ENCODE data around the gene N4BP2L1.

Gene N4BP2L1

GRCh38 chr13:32427852-32428580 is at the start of gene N4BP2L1:
Gene N4BP2L1, minus strand, starts transcription at chr13:32428130. Its CDS starts 48 bp downstream, at chr13:32428082.
- H3K27ac Mint-ChIP-seq, result peak within 1 kb of the TSS; percentile 98
- H3K36me3 Mint-ChIP-seq, result peaks cover 8% of the 10 kb centered on the region
- no peaks in the 10 kb centered on the region for H3K27me3 Mint-ChIP-seq
- peaks cover 44% of the 10 kb centered on the region for H3K4me1 Mint-ChIP-seq (ENCODE audit: low read depth)
- peak within 1 kb of the TSS; percentile 92 for H3K4me3 Mint-ChIP-seq
- no peaks in the 10 kb centered on the region for H3K9me3 Mint-ChIP-seq (ENCODE audit: low read depth)

- Mint-ChIP-seq H3K4me1 (ENCODE audit: low read depth) (no peaks in the 10 kb centered on the region), H3K27ac (no peak overlapping the region), H3K27me3 (no peaks in the 10 kb centered on the region), H3K9me3 (ENCODE audit: low read depth) (no peaks in the 10 kb centered on the region), H3K4me3 (no peak overlapping the region), H3K36me3 (peaks cover 12% of the 10 kb centered on the region)
Measured at GRCh38 chr13:32476892-32477291, 49.0 kb upstream of the N4BP2L1 start.

GRCh38 chr13:32476021-32476731 is 48.2 kb upstream of the N4BP2L1 start:
- no peaks in the 10 kb centered on the region for H3K4me1 Mint-ChIP-seq (ENCODE audit: low read depth)
- no peak overlapping the region for H3K4me3 Mint-ChIP-seq
- no peaks in the 10 kb centered on the region for H3K9me3 Mint-ChIP-seq (ENCODE audit: low read depth)
- peaks cover 14% of the 10 kb centered on the region for H3K36me3 Mint-ChIP-seq
- H3K27me3 Mint-ChIP-seq, result no peaks in the 10 kb centered on the region
- no peak overlapping the region for H3K27ac Mint-ChIP-seq

GRCh38 chr13:32474999-32475792 is 47.3 kb upstream of the N4BP2L1 start:
- Mint-ChIP-seq H3K27ac (no peak overlapping the region), H3K27me3 (no peaks in the 10 kb centered on the region), H3K9me3 (ENCODE audit: low read depth) (no peaks in the 10 kb centered on the region), H3K4me3 (no peak overlapping the region), H3K4me1 (ENCODE audit: low read depth) (no peaks in the 10 kb centered on the region), H3K36me3 (peaks cover 14% of the 10 kb centered on the region)

- Mint-ChIP-seq H3K36me3 (peaks cover 16% of the 10 kb centered on the region), H3K4me3 (no peak overlapping the region), H3K4me1 (ENCODE audit: low read depth) (no peaks in the 10 kb centered on the region), H3K9me3 (ENCODE audit: low read depth) (no peaks in the 10 kb centered on the region), H3K27ac (no peak overlapping the region), H3K27me3 (no peaks in the 10 kb centered on the region)
Measured at GRCh38 chr13:32473650-32474049, 45.7 kb upstream of the N4BP2L1 start.

- H3K4me3 Mint-ChIP-seq, result no peak overlapping the region
- H3K36me3 Mint-ChIP-seq, result peaks cover 16% of the 10 kb centered on the region
- no peaks in the 10 kb centered on the region for H3K4me1 Mint-ChIP-seq (ENCODE audit: low read depth)
- H3K9me3 Mint-ChIP-seq (ENCODE audit: low read depth), result no peaks in the 10 kb centered on the region
- H3K27me3 Mint-ChIP-seq, result no peaks in the 10 kb centered on the region
- H3K27ac Mint-ChIP-seq, result no peak overlapping the region
Measured at GRCh38 chr13:32472194-32472621, 44.3 kb upstream of the N4BP2L1 start.

GRCh38 chr13:32471187-32471922 is 43.4 kb upstream of the N4BP2L1 start:
- H3K27me3 Mint-ChIP-seq, result no peaks in the 10 kb centered on the region
- H3K4me3 Mint-ChIP-seq, result no peak overlapping the region
- H3K9me3 Mint-ChIP-seq (ENCODE audit: low read depth), result no peaks in the 10 kb centered on the region
- peaks cover 11% of the 10 kb centered on the region for H3K36me3 Mint-ChIP-seq
- H3K4me1 Mint-ChIP-seq (ENCODE audit: low read depth), result no peaks in the 10 kb centered on the region
- H3K27ac Mint-ChIP-seq, result no peak overlapping the region

GRCh38 chr13:32468502-32469142 is 40.7 kb upstream of the N4BP2L1 start:
- Mint-ChIP-seq H3K4me1 (ENCODE audit: low read depth) (no peaks in the 10 kb centered on the region), H3K36me3 (peaks cover 10% of the 10 kb centered on the region), H3K27ac (no peak overlapping the region), H3K9me3 (ENCODE audit: low read depth) (no peaks in the 10 kb centered on the region), H3K27me3 (no peaks in the 10 kb centered on the region), H3K4me3 (no peak overlapping the region)

GRCh38 chr13:32456591-32456990 is 28.7 kb upstream of the N4BP2L1 start:
- Mint-ChIP-seq H3K4me1 (ENCODE audit: low read depth) (no peaks in the 10 kb centered on the region), H3K4me3 (no peak overlapping the region), H3K36me3 (peaks cover 44% of the 10 kb centered on the region), H3K27ac (no peak overlapping the region), H3K9me3 (ENCODE audit: low read depth) (peaks cover 14% of the 10 kb centered on the region), H3K27me3 (no peaks in the 10 kb centered on the region)

GRCh38 chr13:32455594-32455903 is 27.6 kb upstream of the N4BP2L1 start:
- peaks cover 11% of the 10 kb centered on the region for H3K9me3 Mint-ChIP-seq (ENCODE audit: low read depth)
- no peaks in the 10 kb centered on the region for H3K4me1 Mint-ChIP-seq (ENCODE audit: low read depth)
- H3K36me3 Mint-ChIP-seq, result peaks cover 37% of the 10 kb centered on the region
- H3K27me3 Mint-ChIP-seq, result no peaks in the 10 kb centered on the region
- H3K27ac Mint-ChIP-seq, result no peak overlapping the region
- H3K4me3 Mint-ChIP-seq, result no peak overlapping the region

GRCh38 chr13:32454886-32455593 is 27.1 kb upstream of the N4BP2L1 start:
- no peak overlapping the region for H3K27ac Mint-ChIP-seq
- peaks cover 11% of the 10 kb centered on the region for H3K9me3 Mint-ChIP-seq (ENCODE audit: low read depth)
- H3K4me1 Mint-ChIP-seq (ENCODE audit: low read depth), result no peaks in the 10 kb centered on the region
- H3K4me3 Mint-ChIP-seq, result no peak overlapping the region
- peaks cover 34% of the 10 kb centered on the region for H3K36me3 Mint-ChIP-seq
- H3K27me3 Mint-ChIP-seq, result no peaks in the 10 kb centered on the region

- no peak overlapping the region for H3K27ac Mint-ChIP-seq
- peaks cover 23% of the 10 kb centered on the region for H3K36me3 Mint-ChIP-seq
- no peaks in the 10 kb centered on the region for H3K27me3 Mint-ChIP-seq
- H3K4me3 Mint-ChIP-seq, result no peak overlapping the region
- H3K4me1 Mint-ChIP-seq (ENCODE audit: low read depth), result no peaks in the 10 kb centered on the region
- H3K9me3 Mint-ChIP-seq (ENCODE audit: low read depth), result peaks cover 11% of the 10 kb centered on the region
Measured at GRCh38 chr13:32453981-32454380, 26.1 kb upstream of the N4BP2L1 start.

- H3K4me1 Mint-ChIP-seq (ENCODE audit: low read depth), result no peaks in the 10 kb centered on the region
- no peak overlapping the region for H3K27ac Mint-ChIP-seq
- H3K36me3 Mint-ChIP-seq, result peaks cover 3% of the 10 kb centered on the region
- H3K9me3 Mint-ChIP-seq (ENCODE audit: low read depth), result no peaks in the 10 kb centered on the region
- no peaks in the 10 kb centered on the region for H3K27me3 Mint-ChIP-seq
- H3K4me3 Mint-ChIP-seq, result no peak overlapping the region
Measured at GRCh38 chr13:32448972-32449371, 21.0 kb upstream of the N4BP2L1 start.
